Upper lobe of right lung (tissue), 1 donor: ENCODE data around the gene EFNB2. TPM values are rescaled to one million over a fixed set of nuclear protein-coding genes. Genes with fewer than 3 reads are reported as not detected.

Experiments
- ATAC-seq: fragments of 200-7000 bp; cut with Tn5 transposase; one replicate; pipeline ENCODE4 v1.9.1; 2020; ENCODE audit warnings: mild to moderate bottlenecking, moderate library complexity
- DNase-seq: peaks from one replicate; pipeline ENCODE4 v3.0.0-alpha.2; 2020
- H3K27ac ChIP-seq: fragments of 200-600 bp; one replicate; pipeline ENCODE4 v1.8.0; 2022
- H3K27me3 ChIP-seq: fragments of 200-600 bp; one replicate; pipeline ENCODE4 v1.8.0; 2022; ENCODE audit warnings: mild to moderate bottlenecking
- H3K36me3 ChIP-seq: fragments of 200-600 bp; one replicate; pipeline ENCODE4 v1.8.0; 2022
- H3K4me1 ChIP-seq: fragments of 200-600 bp; one replicate; pipeline ENCODE4 v1.8.0; 2022
- H3K4me3 ChIP-seq: fragments of 200-600 bp; one replicate; pipeline ENCODE4 v1.8.0; 2022; ENCODE audit warnings: mild to moderate bottlenecking
- H3K9me3 ChIP-seq: fragments of 200-600 bp; one replicate; pipeline ENCODE4 v1.8.0; 2022
- intact Hi-C: fragments of 100-400 bp; cut with DNase I; formaldehyde crosslinking; loops from one replicate; pipeline ENCODE4 v1.11.0; 2022
- total RNA-seq: library from RNA; stranded (reverse); fragmentation: NEBNext Ultra II Directional; extraction: Animal tissue kit (Norgen Biotek cat#: 25700); gene quantifications from one replicate; pipeline ENCODE4 v1.2.1, GENCODE V29; 2021
- TF ChIP-seq, protein P1 (sequence below): fragments of 200-600 bp; IDR thresholded peaks from one replicate; pipeline ENCODE4 v1.8.0; 2022; ENCODE audit warnings: antibody characterized with exemption
- donor health status: DM: no; HTN: yes; CAD: no; lungs with severe emphysema.

EFNB2 gene
- total RNA-seq, 1 donor from 2014 or later: 55.1 TPM

GRCh38 chr13:106491928-106492587 is 43.4 kb downstream of the EFNB2 start:
- TF ChIP-seq, protein P1, sequence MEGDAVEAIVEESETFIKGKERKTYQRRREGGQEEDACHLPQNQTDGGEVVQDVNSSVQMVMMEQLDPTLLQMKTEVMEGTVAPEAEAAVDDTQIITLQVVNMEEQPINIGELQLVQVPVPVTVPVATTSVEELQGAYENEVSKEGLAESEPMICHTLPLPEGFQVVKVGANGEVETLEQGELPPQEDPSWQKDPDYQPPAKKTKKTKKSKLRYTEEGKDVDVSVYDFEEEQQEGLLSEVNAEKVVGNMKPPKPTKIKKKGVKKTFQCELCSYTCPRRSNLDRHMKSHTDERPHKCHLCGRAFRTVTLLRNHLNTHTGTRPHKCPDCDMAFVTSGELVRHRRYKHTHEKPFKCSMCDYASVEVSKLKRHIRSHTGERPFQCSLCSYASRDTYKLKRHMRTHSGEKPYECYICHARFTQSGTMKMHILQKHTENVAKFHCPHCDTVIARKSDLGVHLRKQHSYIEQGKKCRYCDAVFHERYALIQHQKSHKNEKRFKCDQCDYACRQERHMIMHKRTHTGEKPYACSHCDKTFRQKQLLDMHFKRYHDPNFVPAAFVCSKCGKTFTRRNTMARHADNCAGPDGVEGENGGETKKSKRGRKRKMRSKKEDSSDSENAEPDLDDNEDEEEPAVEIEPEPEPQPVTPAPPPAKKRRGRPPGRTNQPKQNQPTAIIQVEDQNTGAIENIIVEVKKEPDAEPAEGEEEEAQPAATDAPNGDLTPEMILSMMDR: no peak
- Histone ChIP-seq H3K4me1 (peaks cover 8% of the 10 kb centered on the region), H3K4me3 (no peak overlapping the region), H3K27ac (no peak overlapping the region), H3K36me3 (peaks cover 33% of the 10 kb centered on the region), H3K9me3 (no peaks in the 10 kb centered on the region), H3K27me3 (no peaks in the 10 kb centered on the region)
- no peak for ATAC-seq
- intact Hi-C loops: no loop called here
- no peak for DNase-seq

GRCh38 chr13:106491463-106491862 is 44.0 kb downstream of the EFNB2 start:
- Histone ChIP-seq H3K27me3 (no peaks in the 10 kb centered on the region), H3K9me3 (no peaks in the 10 kb centered on the region), H3K4me3 (no peak overlapping the region), H3K27ac (no peak overlapping the region), H3K4me1 (peaks cover 8% of the 10 kb centered on the region), H3K36me3 (peaks cover 33% of the 10 kb centered on the region)
- DNase-seq: no peak
- TF ChIP-seq, protein P1: no peak
- ATAC-seq: no peak
- intact Hi-C loops: no loop called here

DNA sequence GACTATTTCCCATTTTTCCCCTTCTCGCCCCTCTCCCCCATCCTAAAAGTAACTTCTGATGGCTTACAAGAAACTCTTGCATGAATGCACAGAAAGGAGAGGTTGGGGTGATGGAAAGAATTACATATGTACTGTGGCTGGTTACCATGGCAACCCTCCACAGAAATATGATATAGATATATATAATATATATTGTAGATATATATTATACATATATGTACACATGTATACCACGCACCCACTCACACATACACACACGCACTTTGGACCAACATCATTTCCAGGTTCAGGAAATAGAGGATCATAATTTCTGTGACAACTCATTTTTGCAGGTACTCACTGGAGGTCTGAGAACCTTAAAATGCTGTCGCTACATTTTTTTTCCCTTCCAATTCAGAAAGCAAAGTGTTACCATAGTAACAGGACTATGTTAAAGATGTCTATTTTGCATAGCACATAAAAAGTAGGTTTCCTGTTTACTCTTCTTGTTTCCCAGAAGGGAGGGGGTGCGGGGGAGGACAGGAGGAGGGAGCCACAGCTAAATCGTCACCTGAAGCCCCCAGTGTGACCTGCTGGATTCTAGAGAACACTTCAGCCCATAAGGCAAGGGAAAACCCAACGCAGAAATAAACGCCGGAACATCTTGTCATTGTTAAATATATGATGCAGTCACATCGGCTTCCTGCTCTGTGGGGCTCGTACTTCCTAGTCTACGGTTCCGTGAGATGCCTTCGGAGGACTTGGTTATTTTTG is 44.7 kb downstream of the EFNB2 start:
- TF ChIP-seq, protein P1: no peak
- peaks cover 8% of the 10 kb centered on the region for H3K4me1 ChIP-seq
- DNase-seq (no peak), ATAC-seq (no peak)
- H3K27ac ChIP-seq: no peak overlapping the region
- no peaks in the 10 kb centered on the region for H3K27me3 ChIP-seq
- H3K9me3 ChIP-seq: no peaks in the 10 kb centered on the region
- H3K36me3 ChIP-seq: peaks cover 33% of the 10 kb centered on the region
- H3K4me3 ChIP-seq: no peak overlapping the region
- intact Hi-C loops: no loop called here

DNA sequence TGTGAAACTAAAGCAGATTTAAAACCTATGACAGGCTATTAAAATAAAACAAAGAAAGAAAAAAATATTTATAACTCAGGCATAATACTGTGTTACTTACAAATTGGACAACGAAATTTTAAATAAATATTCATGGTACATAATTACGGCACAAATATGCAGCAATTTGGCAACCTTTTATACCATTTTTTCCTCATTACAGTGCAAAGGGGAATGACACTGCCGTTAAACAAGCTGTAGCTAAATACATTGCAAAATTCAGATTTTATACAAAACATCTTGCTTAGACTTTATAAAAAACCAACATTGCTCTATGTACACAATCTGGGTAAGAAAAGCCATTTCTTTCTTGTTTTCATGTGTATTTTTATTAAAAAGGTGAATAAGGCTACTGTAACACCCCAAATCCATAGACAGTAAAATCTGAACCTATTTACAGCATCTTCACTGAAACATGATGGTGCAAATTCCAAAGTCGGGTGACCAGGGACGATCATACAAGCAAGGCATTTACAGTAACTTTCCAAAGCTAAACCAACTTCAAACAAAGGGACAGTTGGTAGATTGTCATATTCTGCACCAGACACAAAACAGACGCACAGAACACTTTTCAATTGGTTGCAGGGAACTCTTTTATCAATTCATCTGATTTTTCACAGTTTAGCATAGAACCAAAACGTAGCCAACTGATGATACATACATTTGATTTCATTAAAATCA is 45.5 kb downstream of the EFNB2 start:
- H3K27ac ChIP-seq: no peak overlapping the region
- ATAC-seq: no peak
- no peaks in the 10 kb centered on the region for H3K9me3 ChIP-seq
- no peak for DNase-seq
- no peak overlapping the region for H3K4me3 ChIP-seq
- TF ChIP-seq, protein P1: no peak
- peaks cover 33% of the 10 kb centered on the region for H3K36me3 ChIP-seq
- no peaks in the 10 kb centered on the region for H3K27me3 ChIP-seq
- intact Hi-C loops: no loop called here
- H3K4me1 ChIP-seq: peaks cover 10% of the 10 kb centered on the region

GRCh38 chr13:106488686-106489085 is 46.8 kb downstream of the EFNB2 start:
- Histone ChIP-seq H3K27ac (no peak overlapping the region), H3K4me3 (no peak overlapping the region), H3K4me1 (peaks cover 22% of the 10 kb centered on the region), H3K36me3 (peaks cover 22% of the 10 kb centered on the region), H3K27me3 (no peaks in the 10 kb centered on the region), H3K9me3 (no peaks in the 10 kb centered on the region)
- TF ChIP-seq, protein P1: no peak
- intact Hi-C loops: no loop called here
- DNase-seq (no peak), ATAC-seq (no peak)
